Measurements from ENCODE around the gene CFAP70.
"Not testable (repeated sequence)": the region's sequence is repeated elsewhere in the genome, so short reads cannot be mapped to it uniquely, and the experiment has no call there.

CFAP70 gene

DNA sequence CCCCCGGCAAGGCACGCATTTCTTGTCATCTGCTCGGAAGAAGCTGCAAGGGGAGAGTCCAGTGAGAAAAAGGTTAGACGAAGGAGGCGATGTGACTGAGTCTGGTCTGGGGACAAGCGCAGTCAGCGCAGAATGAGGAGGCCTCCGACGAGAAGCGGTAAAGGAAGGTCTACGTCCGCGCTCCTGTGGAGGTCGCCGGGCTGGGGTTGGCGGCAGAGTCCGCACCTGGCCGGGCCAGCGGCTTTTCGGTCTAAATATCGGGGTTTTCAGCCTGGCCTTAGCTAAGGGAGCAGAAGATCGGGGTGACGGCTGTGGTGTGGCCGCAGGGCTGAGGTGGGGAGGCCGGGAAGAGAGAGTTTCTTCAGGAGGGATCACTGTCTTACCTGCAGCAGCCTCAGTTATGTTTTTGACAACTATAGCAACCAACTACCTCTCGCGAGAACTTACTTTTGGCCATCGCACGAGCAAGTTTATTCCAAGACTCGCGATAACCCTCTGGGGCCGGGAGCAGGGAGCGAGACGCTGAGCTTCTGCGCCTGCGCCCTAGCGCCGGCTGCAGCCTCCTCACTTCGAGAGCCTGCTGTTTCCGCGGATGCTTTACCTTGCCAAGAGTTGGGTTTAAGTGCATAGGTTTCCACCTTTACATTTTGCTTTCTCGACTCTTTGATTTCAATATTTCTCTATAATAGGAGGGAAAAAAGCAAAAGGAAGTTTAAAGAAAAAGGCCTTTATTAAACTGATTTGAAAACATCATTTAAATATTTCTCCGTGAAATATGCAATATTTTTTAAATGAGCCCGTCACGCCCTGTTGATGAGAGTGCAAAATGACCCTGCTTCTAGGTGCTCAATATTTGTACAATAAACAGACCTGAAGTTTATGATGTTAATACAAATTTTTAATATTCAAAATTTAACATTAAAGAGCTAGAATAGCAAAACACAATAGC is at the start of gene CFAP70:
Gene CFAP70, minus strand, starts transcription at position 534 of the 949 bp plus-strand sequence. CDS start 4,068 bp downstream, outside the sequence.
- DNase-seq (ENCODE audit: low read depth): peak; percentile 92

DNA sequence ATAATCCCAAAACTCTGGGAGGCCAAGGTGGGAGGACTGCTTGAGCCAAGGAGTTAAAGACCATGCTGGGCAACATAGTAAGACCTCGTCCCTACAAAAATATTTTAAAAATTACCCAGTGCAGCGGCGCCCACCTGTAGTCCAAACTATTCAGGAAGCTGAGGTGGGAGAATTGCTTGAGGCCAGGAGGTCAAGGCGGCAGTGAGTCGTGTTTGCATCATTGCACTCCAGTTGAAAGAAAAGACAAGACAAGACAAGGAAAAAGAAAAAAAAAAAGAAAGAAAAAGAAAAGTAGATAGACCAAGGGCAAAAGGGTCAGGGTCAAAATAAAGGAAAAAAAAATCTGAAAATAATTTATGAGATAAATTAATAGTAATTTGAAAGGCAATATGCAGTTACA is 49.4 kb upstream of the CFAP70 start:
- no peak for DNase-seq (ENCODE audit: low read depth)

DNA sequence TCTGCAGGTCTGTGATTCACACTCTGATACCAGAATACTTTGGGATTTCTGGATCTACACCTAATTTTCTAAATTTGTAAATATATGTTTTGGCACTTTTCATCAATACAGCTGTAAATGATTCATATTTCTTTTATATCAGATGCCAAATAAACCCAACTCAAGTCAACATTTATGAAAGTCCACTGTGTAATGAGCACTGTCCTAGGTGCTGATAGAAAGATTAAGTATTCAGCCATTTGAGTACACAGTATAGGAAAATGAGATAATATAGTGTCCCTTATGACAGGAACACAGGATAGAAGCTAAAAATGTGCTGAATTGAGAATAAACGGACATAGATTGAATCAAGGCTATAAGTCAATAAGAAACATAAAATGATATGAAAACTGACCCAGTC is 48.8 kb upstream of the CFAP70 start:
- DNase-seq (ENCODE audit: low read depth): peak; percentile 2

DNA sequence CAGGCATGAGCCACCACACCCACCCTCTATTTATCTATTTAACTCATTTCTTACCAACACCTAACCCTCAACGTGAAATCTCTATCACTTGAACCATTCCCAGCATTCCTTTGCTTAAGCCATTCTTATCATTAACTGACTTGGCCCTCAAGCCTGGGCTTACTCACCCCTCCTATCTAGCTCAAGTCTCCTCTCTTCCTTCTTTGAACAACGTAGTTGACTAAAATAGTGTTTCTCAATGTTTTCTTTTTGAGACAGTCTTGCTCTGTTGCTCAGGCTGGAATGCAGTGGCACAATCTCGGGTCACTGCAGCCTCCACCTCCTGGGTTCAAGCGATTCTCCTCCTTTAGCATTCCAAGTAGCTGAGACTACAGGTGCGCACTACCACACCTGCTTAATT is 48.2 kb upstream of the CFAP70 start:
- DNase-seq (ENCODE audit: low read depth): peak; percentile 53

DNA sequence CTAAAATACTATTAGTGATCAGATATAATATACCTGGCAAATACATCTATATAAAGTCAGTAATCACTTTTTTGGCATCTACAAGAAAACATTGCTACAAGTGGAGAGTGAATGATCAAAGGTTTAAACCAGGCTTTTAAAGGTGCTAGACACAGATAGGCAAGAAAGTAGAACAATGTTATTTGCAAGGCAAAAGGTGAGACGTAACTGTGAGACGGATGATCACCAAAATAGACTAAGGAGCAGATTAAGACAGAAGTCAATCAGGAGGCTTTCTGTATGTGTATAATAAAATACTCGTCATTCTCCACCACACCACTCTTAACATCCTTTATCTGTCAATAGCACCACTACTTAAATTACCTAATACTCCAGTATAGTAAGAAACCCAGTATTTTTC is 46.9 kb upstream of the CFAP70 start:
- no peak for DNase-seq (ENCODE audit: low read depth)

DNA sequence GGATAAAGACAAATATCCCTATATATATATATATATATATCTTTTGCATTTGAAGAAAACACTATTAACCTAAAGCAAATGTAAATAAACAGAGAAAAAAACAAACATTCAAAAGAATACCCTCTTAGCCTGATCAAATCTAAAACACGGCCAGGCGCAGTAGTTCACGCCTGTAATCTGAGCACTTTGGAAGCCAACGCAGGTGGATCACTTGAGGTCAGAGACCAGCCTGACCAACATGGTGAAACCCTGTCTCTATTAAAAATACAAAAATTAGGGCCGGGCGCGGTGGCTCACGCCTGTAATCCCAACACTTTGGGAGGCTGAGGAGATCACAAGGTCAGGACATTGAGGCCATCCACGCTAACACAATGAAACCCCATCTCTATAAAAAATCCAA is 46.0 kb upstream of the CFAP70 start:
- DNase-seq (ENCODE audit: low read depth): no peak

DNA sequence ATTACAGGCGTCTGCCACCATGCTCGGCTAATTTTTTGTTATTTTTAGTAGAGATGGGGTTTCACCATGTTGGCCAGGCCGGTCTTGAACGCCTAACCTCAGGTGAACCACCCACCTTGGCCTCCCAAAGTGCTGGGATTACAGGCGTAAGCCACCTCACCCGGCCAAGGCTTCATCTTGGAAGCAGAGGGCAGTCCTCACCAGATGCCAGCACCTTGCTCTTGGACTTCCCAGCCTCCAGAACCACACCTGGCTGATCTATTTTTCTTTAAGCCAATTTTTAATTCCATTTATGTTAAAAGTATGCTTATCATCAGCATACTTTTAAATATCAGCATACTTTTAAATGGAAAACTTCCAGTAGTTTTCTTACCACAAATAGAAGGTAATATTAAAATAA is 43.0 kb upstream of the CFAP70 start:
- DNase-seq (ENCODE audit: low read depth): no peak

DNA sequence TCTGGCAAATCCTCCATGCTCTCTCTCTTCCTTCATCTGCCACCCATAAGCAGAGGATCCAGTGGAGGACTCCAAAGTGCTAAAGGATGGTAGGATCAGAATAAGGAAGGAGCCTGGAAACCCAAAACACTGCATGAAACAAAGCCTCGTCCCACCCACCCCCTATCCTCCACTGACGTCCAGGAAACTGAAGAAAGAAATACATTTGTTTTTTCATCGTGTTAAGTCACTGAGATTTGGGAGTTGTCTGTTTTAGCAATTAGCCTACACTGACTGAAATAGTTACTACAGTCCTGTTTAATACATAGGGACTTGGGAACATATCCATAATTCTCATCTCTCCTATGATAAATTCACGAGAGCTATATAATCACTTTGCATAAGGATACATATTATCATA is 40.4 kb upstream of the CFAP70 start:
- DNase-seq (ENCODE audit: low read depth): no peak

DNA sequence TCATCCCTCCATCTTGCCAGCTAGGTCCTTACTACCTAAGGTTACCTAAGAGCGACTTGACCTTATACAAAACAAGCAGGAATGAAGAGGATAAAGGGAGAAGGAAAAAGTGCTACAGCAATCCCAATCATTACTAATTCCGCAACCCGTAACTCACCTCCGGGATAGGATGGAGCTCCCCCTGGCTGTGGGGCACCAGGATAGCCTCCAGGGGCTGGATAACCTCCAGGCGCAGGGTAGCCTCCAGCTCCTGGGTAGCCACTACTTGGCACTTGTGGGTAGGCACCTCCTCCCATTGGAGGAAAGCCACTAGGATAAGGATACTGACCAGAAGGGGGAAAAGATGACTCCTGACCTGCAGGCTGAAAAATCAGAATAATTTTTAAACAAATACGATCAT is 39.4 kb upstream of the CFAP70 start:
- no peak for DNase-seq (ENCODE audit: low read depth)

DNA sequence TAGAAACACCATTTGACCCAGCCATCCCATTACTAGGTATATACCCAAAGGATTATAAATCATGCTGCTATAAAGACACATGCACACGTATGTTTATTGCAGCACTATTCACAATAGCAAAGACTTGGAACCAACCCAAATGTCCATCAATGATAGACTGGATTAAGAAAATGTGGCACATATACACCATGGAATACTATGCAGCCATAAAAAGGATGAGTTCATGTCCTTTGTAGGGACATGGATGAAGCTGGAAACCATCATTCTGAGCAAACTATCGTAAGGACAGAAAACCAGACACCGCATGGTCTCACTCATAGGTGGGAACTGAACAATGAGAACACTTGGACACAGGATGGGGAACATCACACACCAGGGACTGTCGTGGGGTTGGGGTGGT is 35.7 kb upstream of the CFAP70 start:
- not testable (repeated sequence) for DNase-seq (ENCODE audit: low read depth)

DNA sequence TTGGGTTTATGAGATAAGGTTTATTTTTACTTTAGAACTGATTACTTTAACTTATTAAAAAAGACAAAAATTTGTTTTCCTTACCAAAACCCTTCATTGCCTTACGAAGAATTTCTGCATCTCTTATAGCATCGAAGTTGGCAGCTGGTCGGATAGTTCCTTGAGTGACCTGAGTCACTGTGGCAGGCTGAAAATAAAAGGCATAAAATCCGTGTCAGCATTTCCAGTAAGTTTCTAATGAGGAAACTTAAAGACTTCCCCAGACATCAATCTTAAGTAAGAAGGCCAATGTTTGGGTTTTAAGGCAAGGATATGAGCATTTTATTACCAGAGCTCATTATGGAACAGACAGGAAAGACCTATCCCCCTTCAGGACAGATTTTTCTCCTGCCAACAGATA is 29.6 kb upstream of the CFAP70 start:
- no peak for DNase-seq (ENCODE audit: low read depth)

DNA sequence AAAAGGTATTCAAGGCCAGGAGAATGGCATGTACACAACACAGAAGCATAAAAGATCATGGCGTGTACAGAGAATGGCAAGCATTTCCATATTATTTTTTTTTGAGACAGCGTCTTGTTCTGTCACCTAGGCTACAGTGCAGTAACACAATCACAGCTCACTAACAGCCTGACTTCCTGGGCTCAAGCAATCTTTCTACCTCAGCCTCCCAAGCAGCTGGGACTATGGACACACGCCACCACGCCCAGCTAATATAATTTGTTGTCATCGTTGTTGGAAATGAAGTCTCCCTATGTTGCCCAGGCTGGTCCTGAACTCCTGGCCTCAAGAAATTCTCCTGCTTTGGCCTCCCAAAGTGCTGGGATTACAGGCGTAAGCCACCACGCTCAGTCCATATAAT is 27.9 kb upstream of the CFAP70 start:
- DNase-seq (ENCODE audit: low read depth): no peak

DNA sequence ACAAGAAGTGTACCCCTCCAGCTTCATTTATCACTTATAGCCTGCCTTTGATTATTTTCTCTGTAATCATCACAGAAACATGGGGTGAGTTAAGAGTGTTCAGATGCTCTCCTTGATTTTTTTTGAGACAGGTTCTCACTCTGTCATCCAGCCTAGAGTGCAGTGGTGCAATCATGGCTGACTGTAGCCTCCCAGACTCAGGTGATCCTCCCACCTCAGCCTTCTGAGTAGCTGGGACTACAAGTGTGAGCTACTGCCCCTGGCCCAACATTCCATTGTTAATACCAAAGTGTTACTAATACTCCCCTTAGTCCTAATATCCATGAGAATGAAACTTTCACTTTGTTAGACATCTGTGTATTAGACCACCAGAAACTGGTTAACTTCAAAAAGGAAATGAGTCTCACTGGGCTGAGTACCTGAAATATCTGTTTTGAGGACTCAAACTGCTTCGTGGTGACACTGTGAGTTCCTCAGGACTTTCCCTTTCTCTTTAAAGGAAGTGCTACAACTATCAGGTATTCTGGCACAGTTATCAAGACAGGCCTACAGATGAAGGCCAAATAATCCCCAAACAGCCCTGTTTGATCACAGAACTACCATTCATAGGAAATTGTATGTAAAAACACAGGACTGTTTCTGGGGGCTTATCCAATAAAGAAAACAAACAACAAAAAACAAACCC is 20.5 kb upstream of the CFAP70 start:
- no peak for DNase-seq (ENCODE audit: low read depth)

DNA sequence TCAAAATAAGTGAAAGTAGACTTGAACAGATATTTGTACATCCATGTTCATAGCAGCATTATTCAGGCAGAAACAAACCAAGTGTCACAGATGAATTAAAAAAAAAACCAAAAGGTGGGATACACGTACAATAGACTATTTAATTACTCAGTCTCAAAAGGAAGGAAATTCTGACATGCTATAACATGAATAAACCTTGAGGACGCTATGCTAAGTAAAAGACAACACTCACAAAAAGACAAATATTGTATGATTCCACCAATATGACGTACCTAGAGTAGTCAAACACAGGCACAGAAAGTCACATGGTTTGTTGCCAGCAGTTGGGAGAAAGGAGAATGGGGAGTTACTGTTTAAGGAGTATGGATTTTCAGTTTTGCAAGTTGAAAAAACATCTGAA is 18.0 kb upstream of the CFAP70 start:
- DNase-seq (ENCODE audit: low read depth): no peak

DNA sequence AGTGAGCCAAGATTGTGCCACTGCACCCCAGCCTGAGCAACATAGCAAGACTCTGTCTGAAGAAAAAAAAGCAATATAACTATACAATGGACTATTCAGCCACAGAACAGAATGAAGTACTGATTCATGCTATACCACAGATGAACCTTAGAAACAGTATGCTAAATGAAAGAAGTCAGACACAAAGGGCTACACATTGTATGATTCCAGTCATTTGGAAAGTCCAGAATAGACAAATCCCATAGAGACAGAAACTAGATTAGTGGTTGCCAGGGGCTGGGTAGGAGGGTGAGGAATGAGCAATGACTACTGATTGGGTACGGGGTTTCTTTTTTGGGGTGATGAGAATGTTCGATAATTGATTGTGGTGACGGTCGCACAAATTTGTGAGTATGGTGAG is 9.6 kb upstream of the CFAP70 start:
- no peak for DNase-seq (ENCODE audit: low read depth)

DNA sequence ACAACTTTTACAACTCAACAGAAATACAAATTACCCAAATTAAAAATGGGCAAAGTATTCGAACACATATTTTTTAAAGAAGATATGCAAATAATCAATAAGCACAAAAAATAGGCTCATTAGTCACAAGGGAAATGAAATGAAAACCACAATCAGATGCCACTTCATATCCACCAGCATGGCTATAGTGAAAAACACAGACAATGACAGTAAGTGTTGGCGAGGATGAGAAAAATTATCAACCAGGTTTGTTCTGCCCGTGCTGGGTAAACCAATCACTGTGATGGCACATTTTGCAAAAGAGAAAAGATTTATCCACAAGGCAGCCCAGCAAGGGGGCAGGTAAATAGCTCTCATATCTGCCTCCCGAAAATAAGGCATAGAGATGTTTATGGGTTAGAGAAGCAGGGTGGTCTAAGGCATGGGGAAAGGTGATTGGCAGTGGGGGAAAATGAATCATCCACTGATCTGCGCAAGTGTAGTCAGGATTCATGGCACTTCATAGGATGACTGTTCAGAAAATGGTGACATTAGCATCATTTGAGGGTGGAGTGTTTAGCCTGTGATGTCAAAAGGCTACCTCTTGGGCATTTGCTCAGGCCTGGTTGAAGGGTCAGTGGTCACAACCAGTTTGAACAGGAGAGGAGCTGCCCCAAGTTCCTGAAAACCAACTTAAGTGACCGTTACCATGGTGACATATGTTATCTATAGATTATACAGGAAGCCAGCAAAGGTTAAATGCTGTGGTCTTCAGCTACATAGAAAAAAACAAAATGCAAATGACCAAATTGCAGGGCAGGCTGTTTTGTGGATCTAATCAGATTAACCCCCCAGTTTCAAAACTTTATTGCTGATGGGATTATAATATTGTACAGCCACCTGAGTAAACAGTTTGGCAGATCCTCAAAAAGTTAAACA is 8.0 kb upstream of the CFAP70 start:
- DNase-seq (ENCODE audit: low read depth): no peak

DNA sequence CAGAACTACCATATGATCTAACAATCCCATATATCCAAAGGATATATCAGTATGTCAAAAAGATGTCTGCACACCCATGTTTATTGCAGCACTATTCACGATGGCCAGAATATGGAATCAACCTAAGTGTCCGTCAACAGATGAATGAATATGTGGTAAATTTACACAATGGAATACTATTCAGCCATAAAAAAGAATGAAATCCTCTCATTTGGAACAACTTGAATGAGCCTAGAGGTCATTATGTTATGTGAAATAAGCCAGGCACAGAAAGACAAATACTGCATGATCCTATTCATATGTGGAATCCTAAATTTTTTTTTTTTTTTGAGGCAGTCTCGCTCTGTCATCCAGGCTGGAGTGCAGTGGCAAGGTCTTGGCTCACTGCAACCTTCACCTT is 6.3 kb upstream of the CFAP70 start:
- no peak for DNase-seq (ENCODE audit: low read depth)

DNA sequence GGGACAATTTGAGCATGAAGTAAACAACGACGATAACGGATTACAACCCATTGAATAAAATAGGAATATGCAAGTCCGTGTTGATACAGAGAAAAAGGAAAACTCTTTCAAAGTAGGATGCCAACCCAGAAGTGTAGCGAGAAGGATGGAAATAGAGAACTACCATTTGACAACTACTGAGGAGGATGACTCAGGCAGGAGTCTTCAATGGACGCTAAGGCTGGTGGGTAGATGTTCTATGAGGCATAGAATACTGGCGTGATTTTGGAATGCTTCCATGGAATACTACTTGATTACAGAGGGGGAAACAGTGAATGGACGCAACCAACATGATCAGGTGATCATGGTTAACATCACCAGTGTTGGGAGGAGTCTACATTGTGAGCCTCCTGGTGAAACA is 828 bp upstream of the CFAP70 start:
- DNase-seq (ENCODE audit: low read depth): peak; percentile 6

DNA sequence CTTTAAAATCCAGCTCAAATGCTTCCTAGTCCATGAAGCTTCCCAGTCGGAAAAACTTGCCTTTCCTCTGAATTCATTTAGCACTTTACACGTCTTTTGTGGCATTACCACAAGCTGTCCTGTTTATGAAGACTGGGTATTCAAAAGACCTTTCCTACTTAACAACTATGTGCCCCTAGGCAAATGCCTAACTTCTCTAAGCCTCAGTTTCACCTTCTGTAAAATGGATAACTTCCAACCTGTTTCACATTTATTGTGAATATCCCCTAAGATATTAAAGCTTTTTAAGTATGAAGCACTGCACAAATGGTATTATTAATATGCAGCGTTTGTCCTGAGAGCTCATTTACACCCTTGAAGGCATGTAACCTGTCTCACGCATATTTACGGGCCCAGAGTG is 843 bp downstream of the CFAP70 start:
- DNase-seq (ENCODE audit: low read depth): no peak

DNA sequence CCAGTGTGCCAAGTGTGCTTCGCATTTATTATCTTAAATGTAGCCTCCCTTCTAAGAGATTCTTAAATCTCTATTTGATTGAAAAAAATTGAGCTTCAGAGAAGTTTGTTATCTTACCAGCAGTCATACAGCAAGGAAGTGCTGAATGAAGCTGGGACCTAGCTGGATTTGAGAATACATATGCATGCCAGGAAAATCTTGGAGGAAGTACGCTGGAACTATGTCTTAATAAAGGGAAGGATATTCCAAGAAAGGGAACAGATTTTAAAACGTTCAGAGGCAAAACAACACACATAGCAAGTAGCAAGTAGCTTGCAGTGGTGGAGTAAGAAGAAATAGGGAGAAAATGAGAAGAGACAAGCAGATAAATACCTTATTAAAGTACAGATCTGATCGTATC is 1.5 kb downstream of the CFAP70 start:
- no peak for DNase-seq (ENCODE audit: low read depth)

DNA sequence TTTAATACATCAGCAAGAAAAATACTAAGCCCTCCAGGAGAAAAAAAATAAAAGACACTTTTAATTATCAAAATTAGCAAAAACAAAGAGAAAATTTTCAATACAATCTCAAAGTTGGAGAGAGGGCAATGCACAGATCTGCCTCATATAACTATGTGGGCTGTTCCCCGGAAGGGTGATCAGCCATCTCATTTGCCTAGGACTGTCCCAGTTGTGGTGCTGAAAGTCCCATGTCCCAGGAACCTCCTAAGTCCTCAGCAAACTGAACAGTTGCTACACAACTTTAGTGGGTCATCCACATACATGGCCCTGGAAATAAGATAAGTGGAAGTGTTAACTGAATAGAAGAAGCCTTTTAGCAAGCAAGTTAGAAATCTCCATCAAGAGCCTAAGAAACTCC is 14.4 kb downstream of the CFAP70 start:
- no peak for DNase-seq (ENCODE audit: low read depth)

DNA sequence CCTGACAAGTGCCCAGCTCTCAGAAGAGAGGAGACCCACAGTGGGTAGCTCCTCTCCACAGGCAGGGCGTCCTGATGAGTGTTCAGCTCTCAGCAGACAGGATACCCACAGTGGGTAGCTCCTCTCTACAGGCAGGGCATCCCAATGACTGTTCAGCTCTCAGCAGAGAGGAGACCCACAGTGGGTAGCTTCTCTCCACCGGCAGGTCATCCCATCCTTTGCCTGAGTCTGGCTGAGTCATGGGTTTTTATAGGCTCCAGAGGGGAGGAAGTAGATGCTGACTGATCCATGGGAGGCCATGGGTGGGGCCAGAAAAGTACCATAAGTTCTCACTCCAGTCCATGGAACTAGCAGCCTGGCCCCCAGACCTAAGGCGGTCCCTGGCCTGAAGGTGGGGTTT is 18.5 kb downstream of the CFAP70 start:
- DNase-seq (ENCODE audit: low read depth): no peak

Measured in iris pigment epithelial cell (primary cell).